CD4-positive, alpha-beta T cell treated with Interleukin-4 for 4 hours (primary cell): ENCODE results near the gene GPR153.

ENCODE experiments used
- DNase-seq: peaks from one replicate; pipeline ENCODE4 v3.0.0-alpha.2; 2020

Gene GPR153

DNA sequence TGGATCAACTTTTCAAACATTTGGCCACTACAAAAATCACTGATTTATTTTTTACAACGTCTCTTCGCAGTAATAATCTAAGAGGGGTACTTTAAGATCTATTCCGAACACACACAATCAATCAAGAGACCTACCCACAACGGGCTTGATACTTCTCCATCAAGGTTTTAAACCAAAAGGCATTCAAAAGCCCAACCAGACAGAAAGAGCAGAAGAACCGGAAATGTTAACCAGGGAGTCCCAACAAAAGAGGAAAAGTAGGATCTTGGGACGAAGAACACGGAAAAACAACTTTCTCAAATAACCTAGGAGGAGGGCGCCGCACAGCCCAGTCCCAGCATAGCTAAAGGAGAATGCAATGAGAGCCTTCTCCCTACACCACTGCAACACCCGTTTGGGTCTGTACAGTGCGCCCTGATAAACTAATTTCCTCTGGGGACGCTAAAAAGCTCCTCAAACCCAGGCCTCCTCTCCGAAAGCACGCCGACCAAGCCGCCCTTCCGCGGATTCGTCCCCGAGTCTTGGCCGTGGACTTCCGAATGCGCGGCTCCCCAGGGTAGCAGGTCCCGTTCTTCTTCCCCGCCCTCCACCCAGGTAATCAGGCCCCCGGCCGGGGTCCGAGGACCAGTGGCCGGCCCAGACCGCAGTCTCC lies 62.1 kb downstream of the GPR153 start:
- DNase-seq, result no peak

DNA sequence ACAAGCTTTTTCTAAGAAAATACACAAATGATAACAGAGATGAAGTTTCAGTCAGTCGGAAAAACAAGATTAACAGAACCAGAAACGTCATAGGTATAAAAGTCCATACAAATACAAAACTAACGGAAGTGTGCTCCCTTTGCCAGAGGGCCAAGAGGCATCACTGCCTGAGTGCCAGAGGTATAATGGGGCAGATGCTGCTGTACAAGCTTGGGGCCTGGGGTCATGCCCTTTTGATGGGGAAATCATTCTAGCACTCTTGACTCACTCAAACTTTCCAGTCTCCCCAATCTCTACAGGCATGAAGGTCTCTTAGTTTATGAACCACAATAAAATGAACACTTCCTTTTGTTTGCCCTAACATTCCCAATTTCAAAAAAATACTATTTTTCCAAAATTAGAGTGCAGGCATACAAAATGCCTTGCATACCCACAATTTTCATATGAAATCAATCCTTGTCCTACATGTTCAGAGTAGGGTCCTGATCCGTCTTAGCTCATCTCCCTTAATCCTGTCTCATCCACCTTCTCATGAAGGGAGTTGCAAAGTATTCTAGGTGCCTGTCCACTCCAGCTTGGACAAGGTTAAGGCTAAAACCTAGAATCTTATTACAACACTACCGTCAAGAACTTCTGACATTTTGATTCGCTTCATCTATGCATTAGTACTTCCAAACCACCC lies 63.0 kb downstream of the GPR153 start:
- no peak for DNase-seq
